B cell (primary cell): Measurements from ENCODE around the gene FAM180B.

Experiments
- EZH2 ChIP-seq: IDR thresholded peaks from 2 replicates; pipeline ENCODE4 v1.6.1; 2012; ENCODE audit warnings: borderline replicate concordance, low read depth, mild to moderate bottlenecking, moderate library complexity, low read length; ENCODE audit not compliant: insufficient read depth, poor library complexity, severe bottlenecking
- TF ChIP-seq, protein P1 (sequence below): fragments of 200-600 bp; IDR thresholded peaks from one replicate; pipeline ENCODE4 v1.8.0; 2022; ENCODE audit warnings: antibody characterized with exemption, mild to moderate bottlenecking

DNA sequence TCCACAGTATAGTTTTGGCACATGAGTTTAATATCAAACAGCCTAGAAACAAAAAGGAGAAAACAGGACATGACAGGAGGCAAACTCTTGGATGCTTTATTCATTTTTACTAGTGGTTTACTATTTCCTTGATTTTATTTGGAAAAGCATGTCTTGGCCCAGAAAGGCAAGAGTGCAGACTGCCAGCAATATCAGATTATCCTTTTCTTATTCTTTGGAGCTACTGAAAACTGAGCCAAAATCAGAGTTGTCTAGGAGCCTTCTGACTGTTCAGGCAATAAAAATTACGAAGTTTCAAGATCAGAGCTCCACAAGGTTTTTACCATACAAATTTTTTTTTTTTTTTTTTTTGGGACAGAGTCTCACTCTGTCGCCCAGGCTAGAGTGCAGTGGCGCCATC is 49.6 kb upstream of the FAM180B start:
- TF ChIP-seq, protein P1, sequence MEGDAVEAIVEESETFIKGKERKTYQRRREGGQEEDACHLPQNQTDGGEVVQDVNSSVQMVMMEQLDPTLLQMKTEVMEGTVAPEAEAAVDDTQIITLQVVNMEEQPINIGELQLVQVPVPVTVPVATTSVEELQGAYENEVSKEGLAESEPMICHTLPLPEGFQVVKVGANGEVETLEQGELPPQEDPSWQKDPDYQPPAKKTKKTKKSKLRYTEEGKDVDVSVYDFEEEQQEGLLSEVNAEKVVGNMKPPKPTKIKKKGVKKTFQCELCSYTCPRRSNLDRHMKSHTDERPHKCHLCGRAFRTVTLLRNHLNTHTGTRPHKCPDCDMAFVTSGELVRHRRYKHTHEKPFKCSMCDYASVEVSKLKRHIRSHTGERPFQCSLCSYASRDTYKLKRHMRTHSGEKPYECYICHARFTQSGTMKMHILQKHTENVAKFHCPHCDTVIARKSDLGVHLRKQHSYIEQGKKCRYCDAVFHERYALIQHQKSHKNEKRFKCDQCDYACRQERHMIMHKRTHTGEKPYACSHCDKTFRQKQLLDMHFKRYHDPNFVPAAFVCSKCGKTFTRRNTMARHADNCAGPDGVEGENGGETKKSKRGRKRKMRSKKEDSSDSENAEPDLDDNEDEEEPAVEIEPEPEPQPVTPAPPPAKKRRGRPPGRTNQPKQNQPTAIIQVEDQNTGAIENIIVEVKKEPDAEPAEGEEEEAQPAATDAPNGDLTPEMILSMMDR, result no peak
- TF ChIP-seq EZH2, result no peak
